Occipital lobe (tissue), 2 donors: ENCODE measurements around the gene CAMK1D. TPM values are rescaled to one million over a fixed set of nuclear protein-coding genes. Genes with fewer than 3 reads are reported as not detected.

Experiments used
- DNase-seq: peaks from one replicate; lab custom pipeline; 2025; lab: John Stamatoyannopoulos, UW
- total RNA-seq: library from RNA; depleted of rRNA; stranded (reverse); fragments of >200 nt; gene quantifications from one replicate; pipeline ENCODE4 v1.2.3, GENCODE V29; 2014

Gene CAMK1D
- total RNA-seq, 1 donor from 2014 or later = 18.9 TPM

GRCh38 chr10:12369982-12370381 is 20.6 kb downstream of the CAMK1D start:
- DNase-seq = no peak

- DNase-seq = no peak
Measured at GRCh38 chr10:12372846-12373245, 23.5 kb downstream of the CAMK1D start.

GRCh38 chr10:12375076-12375504 is 25.7 kb downstream of the CAMK1D start:
- no peak for DNase-seq

- DNase-seq = no peak
Measured at GRCh38 chr10:12376211-12376610, 26.9 kb downstream of the CAMK1D start.

- DNase-seq = no peak
Measured at GRCh38 chr10:12377658-12378290, 28.4 kb downstream of the CAMK1D start.

- no peak for DNase-seq
Measured at GRCh38 chr10:12380999-12381398, 31.7 kb downstream of the CAMK1D start.

GRCh38 chr10:12381536-12382156 is 32.3 kb downstream of the CAMK1D start:
- DNase-seq = no peak

GRCh38 chr10:12382157-12382548 is 32.8 kb downstream of the CAMK1D start:
- no peak for DNase-seq

- DNase-seq = no peak
Measured at GRCh38 chr10:12382956-12383531, 33.7 kb downstream of the CAMK1D start.

- DNase-seq = no peak
Measured at GRCh38 chr10:12384906-12385305, 35.6 kb downstream of the CAMK1D start.

- DNase-seq = no peak
Measured at GRCh38 chr10:12387561-12388210, 38.3 kb downstream of the CAMK1D start.

GRCh38 chr10:12388671-12389070 is 39.3 kb downstream of the CAMK1D start:
- no peak for DNase-seq

- DNase-seq = peak; percentile 16
Measured at GRCh38 chr10:12389154-12389734, 39.9 kb downstream of the CAMK1D start.

GRCh38 chr10:12390733-12391132 is 41.4 kb downstream of the CAMK1D start:
- DNase-seq = no peak

- no peak for DNase-seq
Measured at GRCh38 chr10:12391206-12391605, 41.9 kb downstream of the CAMK1D start.

- DNase-seq = no peak
Measured at GRCh38 chr10:12393831-12394230, 44.5 kb downstream of the CAMK1D start.

GRCh38 chr10:12394241-12395033 is 45.1 kb downstream of the CAMK1D start:
- DNase-seq = no peak

- no peak for DNase-seq
Measured at GRCh38 chr10:12396093-12396492, 46.7 kb downstream of the CAMK1D start.

GRCh38 chr10:12396567-12396966 is 47.2 kb downstream of the CAMK1D start:
- DNase-seq = no peak

- DNase-seq = no peak
Measured at GRCh38 chr10:12397147-12397896, 48.0 kb downstream of the CAMK1D start.

- DNase-seq = no peak
Measured at GRCh38 chr10:12397941-12398340, 48.6 kb downstream of the CAMK1D start.
